Mammary epithelial cell (primary cell): ENCODE data around the gene FLAD1.

Experiments
- EZH2 ChIP-seq: IDR thresholded peaks from 2 replicates; pipeline ENCODE4 v1.6.1; 2012; ENCODE audit warnings: low read length, inconsistent platforms, borderline replicate concordance
- TF ChIP-seq, protein P1 (sequence below), 2 donors: IDR thresholded peaks in 1 of 2; conservative IDR thresholded peaks in 1 of 2; 2 replicates each; pipeline ENCODE4 v1.5.1; 2011 to 2012; ENCODE audit warnings: inconsistent platforms in 2 of 2, low read length in 2 of 2, mild to moderate bottlenecking in 2 of 2, control low read depth in 1 of 2, low read depth in 1 of 2; ENCODE audit not compliant: insufficient read depth in 1 of 2; ENCODE audit errors: extremely low read depth in 1 of 2

DNA sequence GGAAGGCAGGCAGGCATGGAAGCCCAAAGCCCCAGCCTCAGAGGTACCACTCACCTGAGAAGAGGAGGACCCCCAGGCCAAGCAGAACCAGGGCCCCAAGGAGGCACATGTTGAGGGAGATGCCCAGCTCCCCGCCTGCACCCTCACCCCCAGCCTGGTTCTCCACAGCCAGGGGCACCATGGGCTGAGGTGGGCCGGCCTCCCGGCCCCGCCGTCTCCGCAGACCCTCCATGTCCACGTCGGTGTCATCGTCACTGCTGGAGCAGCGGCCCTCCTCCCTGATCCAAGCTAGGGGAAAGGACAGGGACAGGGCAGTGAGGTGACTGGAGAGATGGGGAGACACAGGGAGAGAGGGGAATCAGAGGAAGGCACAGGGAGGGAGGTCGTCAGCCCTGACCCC is 35.1 kb upstream of the FLAD1 start:
- TF ChIP-seq, protein P1, sequence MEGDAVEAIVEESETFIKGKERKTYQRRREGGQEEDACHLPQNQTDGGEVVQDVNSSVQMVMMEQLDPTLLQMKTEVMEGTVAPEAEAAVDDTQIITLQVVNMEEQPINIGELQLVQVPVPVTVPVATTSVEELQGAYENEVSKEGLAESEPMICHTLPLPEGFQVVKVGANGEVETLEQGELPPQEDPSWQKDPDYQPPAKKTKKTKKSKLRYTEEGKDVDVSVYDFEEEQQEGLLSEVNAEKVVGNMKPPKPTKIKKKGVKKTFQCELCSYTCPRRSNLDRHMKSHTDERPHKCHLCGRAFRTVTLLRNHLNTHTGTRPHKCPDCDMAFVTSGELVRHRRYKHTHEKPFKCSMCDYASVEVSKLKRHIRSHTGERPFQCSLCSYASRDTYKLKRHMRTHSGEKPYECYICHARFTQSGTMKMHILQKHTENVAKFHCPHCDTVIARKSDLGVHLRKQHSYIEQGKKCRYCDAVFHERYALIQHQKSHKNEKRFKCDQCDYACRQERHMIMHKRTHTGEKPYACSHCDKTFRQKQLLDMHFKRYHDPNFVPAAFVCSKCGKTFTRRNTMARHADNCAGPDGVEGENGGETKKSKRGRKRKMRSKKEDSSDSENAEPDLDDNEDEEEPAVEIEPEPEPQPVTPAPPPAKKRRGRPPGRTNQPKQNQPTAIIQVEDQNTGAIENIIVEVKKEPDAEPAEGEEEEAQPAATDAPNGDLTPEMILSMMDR (conservative IDR thresholded peaks at IDR 0.05 in 1 of 2, IDR thresholded peaks at IDR 0.05 in 1 of 2; ENCODE audit: extremely low read depth in 1 of 2, insufficient read depth in 1 of 2, low read depth in 1 of 2, low read length in 2 of 2), result no peak
- TF ChIP-seq EZH2, result no peak
